Bone marrow (tissue), 2 donors: ENCODE measurements around the gene AHNAK.

Experiments
- DNase-seq, 2 donors: peaks; one replicate each; lab custom pipeline; 2025; lab: John Stamatoyannopoulos, UW

AHNAK gene

GRCh38 chr11:62548545-62549335 is 2.1 kb upstream of the AHNAK start:
- DNase-seq, result no peak

DNA sequence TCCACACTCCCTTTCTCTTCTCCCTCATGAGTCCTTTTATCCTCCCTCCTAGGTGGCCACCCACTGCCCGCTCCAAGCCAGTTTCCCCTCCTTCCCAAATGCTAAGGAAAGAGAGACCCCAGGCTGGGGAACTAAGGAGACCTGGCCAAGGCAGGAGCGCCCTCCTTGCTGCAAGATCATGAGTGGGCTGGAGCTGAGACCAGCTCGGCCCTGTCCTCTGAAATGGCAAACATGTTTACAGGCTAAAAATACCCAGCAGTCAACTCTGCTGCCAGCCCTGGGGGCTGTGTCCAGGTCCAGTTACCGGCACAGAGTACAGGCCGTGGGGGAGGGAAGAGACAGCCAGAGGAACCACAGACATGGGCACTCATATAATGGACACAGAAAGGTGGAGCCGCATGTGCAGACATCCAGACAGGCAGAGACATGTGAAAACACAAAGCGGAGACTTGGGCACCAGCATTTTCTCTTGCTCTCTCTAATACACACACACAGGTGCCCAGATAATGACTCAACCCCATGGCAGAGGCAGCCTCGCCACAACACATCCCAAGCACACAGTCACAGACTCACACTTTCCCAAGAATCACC is 1.2 kb upstream of the AHNAK start:
- DNase-seq, result no peak

DNA sequence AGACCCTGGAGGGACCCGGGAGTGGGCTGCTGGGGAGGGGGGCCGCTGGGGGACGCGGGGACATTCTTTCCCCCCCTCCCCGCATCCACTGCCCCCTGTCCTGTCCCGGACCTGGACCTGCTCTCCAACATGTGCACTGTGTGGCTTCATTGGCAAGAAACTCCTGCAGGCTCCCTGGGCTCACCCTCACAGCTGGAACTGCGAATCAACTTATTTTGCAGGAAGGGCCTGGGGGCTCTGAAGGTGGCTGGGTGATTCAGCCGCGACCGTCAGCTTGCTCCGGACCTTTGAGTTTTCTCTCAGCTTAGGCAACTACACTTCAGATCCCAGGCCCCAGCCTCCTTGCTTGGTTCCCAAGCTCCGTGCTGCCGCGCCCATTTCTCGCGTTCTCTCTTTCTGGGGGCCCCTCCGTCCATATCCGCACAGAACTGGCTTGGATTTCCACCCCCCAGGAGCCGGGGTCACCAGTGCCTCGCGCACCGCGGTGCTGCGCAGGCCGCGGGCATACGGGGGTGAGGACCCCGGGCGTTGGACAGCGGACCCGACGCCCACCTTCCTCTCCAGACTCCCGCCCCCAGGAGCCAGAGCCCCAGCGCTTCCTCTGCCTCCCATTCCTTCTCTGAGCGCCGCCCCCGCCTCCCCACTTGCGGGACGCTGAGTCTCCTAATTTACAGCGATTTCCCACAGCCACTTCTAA is 471 bp upstream of the AHNAK start:
- peak in 1 of 2 donors; percentile 73 for DNase-seq

DNA sequence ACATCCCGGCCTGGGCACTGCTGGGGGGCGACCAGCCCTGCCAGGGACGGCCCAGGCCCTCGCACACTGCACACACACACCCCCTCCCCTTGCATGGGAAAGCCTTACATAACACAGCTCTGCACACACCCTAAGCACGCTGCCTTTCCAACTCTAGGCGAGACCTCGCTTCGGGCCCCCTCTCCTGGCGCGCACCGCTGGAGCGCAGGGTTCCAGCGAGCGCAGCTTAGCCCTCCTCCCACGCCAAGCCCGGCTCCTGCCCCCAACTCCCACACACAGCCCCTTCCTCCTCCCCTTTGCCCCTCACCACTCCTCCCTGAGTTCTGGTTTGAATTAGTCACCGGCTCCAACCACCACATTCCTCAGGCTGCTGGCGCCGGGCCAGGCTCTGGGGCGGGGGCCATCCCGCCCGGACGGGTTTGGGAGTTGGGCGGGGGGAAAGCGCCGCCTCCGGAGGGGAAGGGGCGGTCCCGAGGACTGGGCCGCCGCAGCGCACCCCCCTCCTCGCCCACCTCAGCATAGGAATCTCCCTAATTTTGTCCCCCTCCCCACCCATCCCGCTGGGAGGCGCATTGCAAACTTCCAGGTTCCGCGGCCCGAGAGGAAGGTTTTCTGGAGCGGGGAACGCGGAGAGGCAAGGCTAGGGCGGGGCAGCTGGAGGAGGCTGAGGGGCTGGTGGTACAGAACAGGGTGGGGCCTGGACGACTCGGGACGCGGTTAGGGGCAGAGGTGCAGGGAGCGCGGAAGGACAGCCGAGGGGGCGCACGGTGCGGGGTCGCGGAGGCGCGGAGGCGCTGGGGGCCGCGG is 966 bp downstream of the AHNAK start:
- DNase-seq, result peak; percentile 76 to 87

- DNase-seq, result peak in 1 of 2 donors; percentile 35
Measured at GRCh38 chr11:62544581-62545436, 1.8 kb downstream of the AHNAK start.

GRCh38 chr11:62543680-62544444 is 2.7 kb downstream of the AHNAK start:
- DNase-seq, result no peak

- DNase-seq, result peak; percentile 61 to 72
Measured at GRCh38 chr11:62542750-62543567, 3.6 kb downstream of the AHNAK start.

- no peak for DNase-seq
Measured at GRCh38 chr11:62542111-62542745, 4.4 kb downstream of the AHNAK start.

DNA sequence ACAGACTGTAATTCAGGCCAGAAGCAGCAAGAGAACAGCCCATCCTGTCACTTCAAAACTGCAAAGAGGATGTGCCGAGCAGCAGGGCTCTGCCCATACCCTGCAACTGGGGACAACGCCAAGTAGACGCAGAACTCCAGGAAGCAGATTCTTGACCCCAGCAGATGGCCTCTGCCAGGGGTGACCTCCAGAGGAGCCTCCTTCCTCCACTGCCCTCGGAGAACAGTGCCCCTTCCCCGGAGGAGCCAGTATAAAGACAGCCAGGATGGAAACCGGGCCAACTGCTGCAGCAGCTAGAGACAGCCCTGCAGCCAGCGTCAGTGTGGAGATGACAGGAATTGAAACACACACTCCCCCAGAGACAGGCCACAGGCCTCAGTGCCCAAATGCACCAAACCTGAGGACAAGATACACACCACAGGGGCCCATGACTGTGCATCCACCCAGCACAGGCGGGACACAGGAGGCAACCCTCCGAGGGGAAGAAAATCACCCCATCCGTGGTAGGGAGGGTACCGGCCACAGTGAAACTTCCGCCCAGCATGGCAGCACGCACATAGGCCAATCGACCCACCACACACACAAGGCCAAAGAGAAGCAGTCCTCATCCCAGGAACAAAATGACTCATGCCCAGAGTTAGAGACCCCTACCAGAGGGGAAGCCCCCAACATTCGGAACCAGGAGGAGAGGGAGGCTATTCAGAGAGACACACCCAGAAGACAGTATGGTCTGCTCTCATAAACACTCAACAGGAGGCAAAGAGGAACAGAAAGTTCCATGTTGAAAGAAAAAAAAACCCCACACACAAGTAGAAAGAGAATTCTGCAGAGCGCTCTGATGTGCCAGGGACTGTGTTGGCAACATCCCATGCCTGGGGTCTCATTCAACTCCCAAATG is 5.6 kb downstream of the AHNAK start:
- DNase-seq, result peak in 1 of 2 donors; percentile 25

DNA sequence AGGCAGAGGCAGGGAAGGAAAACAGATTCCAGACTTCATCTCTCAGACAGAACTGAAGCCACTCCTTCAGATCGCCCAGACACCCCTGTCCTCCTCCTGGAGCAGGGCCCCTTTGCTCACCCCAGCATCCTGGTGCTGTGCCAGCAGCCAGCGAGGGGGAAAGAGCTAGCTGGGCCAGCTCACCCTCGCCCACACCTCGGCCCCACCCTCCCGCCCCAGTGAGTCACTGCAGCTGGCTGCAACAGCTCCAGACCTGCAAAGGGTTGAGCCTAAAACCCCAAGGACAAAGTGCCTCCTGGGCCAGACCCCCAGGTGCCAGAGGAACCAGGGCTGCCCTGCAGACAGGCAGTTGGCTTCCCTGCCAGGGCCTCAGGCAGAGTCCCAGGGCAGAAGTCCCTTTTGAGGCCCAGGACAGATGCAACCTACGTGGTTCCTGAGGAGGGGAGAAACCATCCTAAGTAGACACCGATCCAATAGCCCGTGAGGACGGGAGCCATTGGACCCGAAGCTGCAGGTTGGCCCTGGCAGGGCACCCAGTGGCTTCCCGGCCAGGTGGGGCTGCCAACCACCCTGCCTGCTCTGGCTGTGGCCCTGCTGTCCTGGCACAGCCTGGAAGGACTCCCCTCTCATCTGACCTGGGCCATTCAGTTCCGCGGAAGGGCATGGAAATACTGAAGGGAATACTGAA is 7.2 kb downstream of the AHNAK start:
- peak; percentile 43 to 55 for DNase-seq

DNA sequence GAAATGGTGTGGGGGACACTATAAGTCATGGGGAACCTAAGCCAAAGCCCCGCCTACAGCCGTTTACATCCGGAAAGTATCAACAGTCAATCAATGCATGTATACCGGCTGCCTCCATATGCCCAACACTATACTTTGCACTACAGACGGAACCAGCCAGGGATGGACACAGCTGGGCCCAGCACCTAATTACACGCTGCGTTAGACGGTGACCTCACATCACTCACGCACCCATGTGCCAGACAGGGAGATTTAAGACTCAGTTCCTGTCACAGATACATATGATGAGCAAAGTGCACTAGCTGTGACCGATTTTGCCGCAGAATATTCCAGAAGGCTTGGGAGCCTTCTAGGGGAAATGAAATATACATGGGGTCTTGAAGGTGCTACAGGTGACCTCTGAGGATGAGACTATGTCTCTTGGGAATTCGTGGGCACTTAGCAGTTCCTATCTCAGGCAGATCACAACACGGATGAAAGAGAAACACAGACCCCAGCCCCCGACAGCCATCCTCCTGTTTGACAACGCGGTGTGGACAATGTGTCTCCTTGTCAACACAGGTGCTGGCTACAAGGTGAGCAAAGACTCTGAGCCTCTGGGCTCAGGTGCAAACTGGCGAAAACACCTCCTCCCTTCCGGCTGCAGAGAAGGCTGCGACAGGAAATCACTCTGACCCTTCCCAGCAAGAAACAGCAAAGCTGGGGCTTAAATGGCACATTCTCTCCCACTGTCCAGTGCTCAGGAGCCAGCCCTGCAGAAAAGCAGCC is 8.0 kb downstream of the AHNAK start:
- DNase-seq, result no peak

GRCh38 chr11:62536301-62536957 is 10.2 kb downstream of the AHNAK start:
- no peak for DNase-seq

- DNase-seq, result no peak
Measured at GRCh38 chr11:62535802-62536201, 10.8 kb downstream of the AHNAK start.

- DNase-seq, result no peak
Measured at GRCh38 chr11:62534779-62535545, 11.6 kb downstream of the AHNAK start.

DNA sequence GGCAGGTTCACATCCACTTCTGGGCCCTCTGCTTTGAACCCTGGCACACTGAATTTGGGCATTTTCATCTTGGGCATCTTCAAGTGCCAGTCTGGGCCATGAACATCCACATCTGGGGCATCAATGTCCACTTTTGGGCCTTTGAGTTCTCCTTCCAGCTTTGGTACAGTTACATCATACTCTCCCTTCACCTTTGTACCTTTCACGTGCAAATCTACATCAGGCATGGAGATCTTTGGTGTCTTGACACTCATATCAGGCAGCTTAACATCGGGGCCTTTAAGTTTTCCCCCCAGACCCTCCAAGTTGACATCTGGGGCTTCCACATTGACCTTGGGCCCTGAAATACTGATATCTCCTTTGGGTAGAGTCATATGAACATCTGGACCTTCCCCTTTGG is 14.5 kb downstream of the AHNAK start:
- no peak for DNase-seq
